ENCODE results near the gene RAI1.

The RAI1 gene

DNA sequence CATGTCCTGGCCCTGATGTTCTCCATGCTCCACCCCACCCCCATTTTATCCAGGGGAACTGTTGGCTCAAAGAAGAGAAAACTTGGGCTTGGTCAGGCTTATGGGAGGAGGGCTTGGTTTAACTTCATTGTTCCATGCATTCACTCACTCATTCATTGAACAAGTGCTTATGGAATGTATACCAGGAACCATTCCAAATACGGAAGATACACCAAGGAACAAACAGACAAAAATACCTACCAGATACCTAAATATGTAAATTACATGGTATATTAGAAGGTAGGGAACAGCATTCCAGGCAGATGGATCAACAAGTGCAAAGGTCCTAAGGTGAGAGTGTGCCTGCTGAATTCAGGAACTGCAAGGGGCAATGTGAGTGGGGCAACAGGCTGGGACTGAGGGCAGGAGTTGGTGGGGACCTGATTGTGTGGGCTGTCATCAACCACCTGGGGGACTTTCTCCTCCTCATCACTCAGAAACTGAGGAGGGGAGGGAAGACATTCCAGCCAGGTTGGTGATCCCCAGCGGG is 39.9 kb downstream of the RAI1 start:
- no peak for DNase-seq

DNA sequence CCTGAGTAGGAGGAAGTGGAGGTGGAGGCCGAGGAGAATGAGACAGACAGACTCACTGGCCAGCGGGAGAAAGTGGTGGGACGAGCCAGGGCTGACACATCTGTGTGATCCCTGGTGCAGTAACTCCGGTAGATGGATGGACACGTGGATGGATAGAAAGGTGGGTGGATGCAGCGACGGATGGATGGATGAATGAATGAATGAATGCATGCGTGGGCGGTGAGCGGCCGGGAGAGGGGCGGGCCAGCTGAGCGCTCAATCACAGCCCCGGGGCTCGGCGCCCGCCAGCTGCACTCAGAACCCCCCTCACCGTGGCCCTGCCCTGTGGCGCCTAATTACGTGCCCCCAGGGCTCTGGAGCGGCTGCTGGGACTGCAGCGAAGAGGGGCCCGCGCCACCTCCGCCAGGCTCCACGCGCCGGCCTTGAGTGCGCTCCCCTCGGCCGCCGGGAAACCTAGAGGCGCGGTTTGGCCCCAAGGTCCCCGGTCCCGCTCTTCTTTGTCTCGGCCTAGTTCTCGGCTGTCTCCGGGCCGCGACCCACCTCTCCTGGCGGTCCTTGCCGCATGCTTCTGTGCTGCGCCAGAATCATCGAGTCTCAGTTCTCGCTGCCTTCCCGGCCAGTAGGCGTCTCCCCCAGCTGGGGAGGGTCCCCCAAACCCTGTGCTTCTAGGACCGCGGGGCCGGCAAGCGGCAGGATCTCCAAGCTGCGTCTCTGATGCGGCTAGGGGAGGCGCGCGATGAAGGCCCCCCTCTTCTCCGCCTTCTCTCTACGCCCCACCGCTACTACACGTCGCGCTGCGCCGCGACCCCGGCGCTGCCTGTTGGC is 41.0 kb downstream of the RAI1 start:
- DNase-seq: peak in 1 of 6 experiments; percentile 33

DNA sequence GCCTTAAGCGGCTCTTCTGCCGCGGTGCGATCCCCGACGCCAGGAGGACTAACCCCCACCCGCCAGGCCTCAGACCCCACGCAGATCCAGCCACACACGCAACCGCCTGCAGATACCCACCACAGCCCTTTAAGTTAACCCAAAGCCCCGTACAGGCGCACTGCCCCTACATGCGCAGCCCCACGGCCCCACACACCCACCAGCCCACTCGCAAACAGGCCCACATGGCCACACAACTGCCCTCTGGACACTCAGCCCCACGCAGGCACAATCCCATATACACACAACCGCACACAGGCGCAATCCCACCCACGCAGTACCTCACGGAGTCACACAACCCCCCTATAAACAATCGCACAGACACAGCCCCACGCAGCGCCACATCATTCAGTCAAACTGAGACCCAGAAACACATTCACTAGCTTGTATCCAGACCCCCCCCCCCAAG is 41.7 kb downstream of the RAI1 start:
- peak in 1 of 6 experiments; percentile 33 for DNase-seq

DNA sequence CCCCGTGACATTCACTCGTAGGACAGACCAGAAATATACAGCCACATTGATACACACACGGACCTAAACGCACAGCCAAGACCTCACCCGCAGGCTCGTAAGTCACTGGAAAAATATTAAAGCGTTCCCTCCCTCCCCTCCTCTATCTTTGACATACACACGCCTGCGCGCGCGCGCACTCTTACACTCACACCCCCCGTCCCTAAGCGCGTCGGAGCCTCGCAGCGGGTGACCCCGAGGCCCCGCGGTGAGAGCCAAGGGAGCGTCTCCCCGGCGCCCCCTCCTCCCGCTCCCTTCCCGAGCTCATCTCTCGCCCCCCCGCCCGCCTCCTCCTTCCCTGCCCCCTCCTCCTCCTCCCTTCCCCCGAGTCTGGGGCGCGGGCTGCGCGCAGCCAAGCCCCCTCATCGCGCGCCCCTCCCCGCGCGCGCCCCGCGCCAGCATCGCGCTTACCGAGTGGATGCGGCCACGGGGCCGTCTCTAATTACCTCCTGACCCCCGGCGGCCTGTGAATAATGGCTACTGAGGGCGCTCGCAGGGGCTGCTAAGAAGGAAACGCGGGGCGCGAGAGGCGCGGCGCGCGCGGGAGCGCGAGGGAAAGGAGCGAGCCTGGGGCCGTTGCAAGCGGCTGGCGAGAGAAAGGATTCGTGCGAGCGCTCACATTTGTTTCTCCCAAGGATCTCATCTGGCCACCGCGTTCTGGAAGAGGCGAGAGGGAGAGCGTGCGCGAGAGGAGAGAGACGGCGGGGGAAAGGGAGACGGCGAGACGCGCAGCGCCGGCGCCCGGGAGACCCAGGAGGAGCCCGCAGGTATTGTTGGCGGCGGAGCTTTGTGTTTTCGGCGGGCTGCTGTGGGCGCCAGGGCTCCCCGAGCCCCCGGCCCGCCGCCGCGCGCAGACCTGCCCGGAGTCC is 42.4 kb downstream of the RAI1 start:
- peak in 4 of 6 experiments; percentile 10 to 24 (median 20) for DNase-seq

DNA sequence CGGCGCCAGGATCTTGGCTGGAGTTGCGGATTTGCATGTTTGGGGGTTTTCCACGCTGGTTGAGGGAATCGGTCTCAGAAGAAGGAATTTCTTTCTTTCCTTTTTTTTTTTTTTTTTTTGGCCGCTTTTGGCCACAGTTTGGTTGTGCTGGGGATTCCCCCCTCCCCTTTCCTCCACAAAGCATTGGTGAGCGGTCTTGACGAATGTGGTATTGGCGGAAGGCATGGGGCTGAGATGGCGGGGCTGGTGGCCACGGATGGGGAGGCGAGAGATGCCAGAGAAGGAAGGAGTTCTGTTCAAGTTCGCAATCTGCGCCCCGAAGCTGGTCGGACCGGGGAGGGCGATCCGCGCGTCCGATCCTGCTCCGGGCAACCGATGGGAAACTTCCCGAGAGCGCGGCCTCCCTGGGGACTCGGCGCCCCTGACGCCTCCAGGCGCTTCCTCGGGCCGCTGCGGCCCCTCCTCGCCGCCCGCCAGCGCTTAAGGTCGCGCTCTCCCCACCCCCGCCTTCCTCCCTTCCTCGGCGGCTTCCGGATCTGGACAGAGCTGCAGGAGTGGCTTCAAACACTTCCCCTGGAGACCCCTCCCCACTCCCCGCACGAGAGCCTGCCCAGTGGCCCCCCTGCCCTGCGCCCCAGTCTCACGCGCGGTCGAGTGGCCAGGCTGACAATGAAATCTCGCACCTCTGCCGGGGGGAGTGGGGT is 43.2 kb downstream of the RAI1 start:
- no peak for DNase-seq

DNA sequence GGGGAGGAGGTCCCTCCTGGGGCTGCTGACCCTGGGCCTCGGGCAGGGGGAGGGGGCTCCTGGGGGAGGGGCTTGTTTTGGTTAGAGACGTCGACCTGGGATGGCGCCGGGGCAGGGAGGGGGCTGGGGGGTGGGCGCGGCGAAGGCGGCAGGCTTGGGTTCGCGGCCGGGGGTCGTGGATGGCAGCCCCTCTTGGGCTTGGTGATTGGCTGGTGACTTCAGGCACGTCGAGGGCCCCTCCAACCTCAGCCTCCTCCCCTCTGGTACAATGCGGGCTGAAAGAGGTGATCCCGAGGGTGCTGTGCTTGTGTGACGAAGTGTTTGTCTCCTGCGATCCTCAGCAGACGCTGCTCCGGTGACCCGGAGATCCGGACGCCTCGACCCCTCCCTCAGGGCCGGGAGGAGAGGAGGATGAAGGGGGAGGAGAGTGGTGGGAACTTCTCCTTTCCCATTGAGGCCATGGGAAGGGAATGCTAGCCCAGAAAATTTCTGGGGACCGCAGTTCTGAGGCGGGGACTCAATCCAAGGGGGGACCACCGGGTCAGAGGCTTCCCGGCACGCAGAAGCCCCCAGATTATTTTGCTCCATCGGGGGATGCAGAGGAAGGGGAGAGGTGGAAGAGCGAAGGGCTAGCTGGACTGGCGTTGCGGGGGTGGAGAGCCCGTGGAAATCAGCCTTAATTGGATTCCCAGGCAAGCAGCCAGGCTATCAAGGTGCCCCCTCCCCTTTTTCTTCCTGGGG is 43.9 kb downstream of the RAI1 start:
- DNase-seq: no peak

DNA sequence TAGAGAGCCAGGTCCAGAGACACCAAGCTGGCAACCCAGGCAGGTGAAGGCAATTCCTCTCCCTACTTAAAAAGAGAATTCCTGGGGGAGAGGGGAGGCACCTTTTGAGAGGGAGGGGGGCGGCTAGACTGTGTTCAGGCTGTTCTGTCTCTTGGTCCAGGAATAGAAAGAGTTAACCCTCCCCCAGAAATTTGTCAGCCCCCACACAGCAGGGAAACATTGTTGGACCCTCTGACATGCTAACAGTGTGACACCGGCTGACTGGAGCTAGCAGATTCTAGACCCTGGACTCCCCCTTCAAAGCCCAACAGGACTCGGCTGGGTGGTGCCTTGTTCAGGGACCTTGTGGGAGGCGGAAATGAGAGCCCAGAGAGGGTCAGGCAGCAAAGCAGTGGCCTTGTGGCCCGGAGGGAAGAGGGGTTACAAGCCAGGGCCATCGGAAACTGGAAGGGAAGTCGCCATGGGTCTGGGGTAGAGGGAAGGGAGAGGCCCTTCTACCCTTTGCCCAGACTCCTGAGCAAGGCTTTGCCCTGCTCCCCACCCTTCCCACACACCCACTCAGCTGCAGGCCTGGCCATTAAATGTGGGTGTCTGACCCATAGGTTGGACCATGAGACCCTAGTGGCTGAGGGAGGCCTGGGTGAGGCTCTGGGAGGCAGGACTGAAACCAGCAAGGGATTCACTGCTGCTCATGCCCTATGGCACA is 44.6 kb downstream of the RAI1 start:
- peak in 1 of 6 experiments; percentile 28 for DNase-seq

DNA sequence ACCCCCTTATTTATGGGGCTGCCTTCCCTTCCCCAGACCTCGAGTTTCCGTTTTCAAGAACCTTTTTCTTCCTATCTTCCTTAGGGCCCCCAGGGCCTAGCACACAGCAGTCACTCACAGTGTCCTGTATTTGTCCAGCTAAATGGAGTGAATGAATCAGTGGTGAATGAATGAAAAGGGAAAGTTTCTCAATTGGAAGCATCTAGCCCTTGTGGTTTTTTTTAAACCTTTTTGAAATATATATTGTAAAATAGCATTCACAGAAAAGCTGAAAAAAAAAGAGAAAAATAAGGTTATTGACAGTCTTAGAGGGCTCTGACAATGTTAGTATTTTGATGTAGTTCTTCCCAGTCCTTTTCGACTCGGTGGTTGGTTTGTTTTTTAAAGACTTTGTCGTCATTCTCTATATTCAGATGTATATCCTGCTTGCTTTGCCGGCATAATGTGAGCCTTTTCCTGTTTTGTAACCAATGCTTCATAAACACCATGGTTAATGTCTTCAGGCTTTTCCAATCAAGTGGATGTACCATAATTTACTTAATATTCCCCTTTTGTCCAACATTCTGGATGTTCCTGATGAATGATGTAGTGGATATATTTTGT is 45.3 kb downstream of the RAI1 start:
- DNase-seq: peak in 3 of 6 experiments; percentile 28 to 59 (median 56)

DNA sequence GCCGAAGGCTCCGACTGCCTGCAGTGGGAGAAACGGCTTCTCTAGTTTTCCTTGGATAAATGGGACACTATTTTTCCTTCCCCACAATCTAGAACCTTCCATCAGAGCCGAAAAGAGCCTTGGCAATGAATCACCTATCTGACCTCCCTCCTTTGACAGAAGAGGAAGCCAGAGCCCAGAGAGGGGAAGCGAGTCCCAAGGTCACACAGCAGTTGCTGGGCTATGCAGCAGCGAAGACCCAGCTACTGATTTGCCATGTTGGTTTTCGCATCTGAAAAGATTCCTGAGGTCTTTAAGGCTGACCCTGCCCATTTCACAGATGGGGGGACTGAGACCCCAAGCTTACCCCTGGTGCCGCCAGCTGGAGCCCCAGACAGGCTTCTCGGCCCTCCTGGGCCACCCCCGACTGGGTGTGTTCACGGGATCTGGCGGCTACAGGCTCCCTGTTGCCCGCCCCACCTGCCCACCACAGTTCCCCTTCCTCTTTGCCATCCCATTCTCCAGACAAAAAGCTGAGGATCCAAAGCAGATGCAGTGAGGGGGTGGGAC is 45.9 kb downstream of the RAI1 start:
- DNase-seq: no peak

DNA sequence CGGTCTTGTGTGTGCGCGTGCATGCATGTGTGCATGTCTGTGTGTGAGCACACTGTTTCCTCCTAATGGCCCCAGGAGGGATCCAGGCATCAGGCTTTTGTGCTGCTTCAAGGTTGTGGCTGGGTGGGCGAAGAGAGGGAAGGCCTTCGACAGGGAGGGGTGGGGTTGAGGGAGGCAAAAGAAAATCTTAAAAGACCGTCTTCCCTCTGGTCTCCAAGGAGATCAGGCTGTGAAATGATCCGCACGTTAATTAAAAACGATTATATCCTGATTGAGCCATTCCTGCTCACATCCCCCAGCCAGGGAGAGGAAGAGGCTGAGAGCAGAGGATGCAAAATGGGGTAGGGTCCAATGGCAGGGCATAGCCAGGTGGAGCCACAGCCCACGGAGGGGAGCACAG is 46.9 kb downstream of the RAI1 start:
- no peak for DNase-seq

DNA sequence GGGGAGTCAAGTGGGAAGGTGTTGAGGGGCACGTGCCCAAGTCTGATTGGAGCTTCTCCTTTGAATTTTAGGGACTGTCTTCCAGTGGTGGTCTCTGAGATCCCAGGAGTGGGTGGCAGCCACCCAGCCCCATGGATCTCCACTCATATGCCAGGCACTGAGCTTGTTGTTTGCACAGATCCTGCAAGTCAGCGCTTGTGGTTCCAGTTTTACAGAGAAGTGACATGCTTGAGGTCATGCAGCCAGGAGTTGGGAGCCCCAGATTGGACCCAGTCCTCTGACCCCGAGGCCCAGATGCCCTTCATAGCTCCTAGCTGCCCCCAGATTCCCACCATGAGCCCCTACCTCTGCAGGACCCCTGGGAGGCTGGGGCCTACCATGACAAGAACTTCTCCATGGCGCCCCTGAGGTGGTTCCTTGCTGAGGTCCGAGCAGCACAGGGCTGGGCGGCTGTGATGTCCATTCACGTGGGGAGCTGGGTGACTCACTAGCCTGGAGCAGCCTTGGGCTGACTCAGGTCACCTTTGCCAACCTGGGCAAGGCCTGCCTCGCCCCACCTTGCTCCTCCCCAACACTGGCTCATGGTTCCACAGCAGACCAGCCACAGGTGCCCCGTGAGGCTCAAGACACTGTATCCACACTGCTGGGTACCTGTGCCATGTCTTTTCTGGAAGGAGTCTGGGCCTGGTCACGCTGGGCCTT is 47.4 kb downstream of the RAI1 start:
- DNase-seq: no peak

DNA sequence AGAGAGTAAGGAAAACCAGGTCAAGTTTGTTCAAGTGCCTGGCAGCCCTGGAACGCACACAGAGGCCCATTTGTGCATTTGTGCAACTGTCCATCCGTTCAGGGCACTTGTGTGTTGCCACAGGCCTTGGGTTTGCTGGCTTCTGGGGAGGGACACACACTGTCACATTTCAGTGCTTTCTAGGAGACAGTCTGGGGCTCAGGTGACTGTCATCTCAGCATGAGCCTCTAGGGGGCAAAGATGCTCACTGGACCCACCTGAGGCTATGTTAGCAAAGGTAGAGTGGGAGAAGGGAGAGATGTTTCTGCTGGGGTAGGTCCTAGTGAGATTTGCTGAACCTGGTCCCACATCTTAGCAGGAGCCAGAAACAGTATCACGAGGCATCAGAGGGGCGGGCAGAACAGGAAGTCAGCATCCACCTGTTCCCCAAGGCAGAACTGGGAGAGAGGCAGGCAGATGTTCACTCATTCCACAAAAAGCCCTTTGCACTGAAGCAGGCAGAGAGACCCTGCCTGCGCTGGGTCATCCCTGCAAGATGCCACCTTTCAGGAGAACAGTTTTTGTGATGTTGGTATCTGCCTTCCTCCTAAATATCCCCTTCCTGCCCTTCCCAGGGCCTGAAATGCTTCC is 48.5 kb downstream of the RAI1 start:
- DNase-seq: peak; percentile 36 to 68 (median 43)

DNA sequence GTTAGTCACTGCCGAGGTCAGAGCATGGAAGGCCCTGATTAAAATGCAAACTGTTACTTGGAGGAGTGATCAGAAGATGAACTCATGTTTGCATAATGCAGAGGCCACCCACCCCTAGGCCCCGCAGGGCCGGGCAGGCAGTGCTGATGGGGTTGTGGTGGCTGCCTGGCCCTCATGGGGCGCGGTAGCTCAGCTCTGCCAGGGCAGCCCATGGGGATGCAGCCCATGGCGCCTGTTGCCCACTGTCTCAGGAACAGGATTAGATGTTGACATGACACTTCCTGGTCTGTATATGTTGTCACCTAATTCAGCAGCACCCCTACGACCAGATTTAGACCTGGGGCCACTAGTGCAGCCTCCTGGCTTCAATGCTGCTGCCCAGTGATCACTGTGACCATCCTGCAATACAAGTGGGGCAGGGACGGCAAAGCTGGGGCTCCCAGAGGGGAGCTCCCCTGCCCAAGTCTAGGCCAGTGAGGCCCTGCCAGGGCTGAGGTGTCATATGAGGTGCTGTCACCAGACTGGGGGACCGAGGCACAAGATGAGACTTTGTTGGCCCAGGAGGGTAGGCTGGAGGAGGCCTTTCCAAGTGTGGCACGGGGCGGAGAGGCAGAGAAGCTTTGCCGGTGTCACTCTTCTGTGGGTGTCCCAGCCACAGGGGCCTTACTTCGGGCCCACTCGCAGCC is 49.1 kb downstream of the RAI1 start:
- DNase-seq: no peak

DNA sequence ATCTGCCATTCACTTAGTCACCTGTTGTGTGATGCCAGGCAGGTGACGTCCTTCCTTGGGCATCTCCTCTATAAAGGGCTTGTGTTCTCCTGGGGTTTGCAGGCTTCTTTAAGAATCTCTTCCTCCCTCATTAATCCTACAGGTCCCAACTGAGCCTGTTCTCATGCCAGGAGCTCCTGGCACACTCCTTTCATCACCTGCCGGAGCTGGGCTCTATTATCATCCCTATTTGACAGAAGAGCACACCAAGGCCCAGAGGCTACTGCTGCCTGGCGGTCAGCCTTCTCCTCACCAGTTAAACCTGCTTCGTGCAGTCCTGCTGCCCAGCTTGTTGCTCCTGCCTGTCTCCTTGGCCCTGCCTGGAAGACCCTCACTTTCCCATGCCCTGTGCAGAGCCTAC is 51.2 kb downstream of the RAI1 start:
- no peak for DNase-seq

DNA sequence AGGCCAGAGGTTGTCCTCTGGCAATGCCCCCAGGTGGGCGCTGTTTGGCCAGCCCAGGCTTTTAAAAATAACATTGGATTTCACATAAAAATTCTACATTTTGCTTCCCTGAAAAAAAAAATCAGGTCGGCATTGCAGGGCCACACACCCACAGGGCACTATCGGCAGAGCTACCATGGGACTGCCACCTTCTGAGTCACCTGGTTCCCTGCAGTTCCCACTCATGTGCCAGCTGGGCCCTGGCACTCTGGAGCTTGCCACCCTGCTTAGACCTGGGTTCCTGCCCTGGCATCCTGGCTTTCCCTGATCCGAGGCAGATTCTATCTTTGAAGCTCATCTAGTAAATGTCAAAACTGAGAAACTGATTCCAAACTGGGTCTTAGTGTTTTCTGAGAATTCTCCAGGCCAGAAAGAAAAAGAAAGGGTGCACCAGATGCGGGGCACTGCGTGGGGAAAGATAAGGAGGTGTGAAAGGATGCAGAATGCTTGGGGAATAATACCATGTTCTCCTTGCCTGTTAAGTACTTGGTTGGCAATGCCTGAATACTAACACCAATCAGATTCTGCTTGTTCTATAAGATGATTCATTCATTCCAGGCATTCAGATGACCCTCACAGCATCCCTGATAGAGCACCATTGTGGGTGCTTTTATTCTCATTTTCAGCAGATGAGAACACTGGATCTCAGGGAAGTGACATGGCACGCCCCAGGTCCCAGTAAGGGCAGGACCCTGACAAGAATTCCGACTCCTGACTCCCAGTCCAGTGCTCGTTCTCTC is 51.8 kb downstream of the RAI1 start:
- no peak for DNase-seq

DNA sequence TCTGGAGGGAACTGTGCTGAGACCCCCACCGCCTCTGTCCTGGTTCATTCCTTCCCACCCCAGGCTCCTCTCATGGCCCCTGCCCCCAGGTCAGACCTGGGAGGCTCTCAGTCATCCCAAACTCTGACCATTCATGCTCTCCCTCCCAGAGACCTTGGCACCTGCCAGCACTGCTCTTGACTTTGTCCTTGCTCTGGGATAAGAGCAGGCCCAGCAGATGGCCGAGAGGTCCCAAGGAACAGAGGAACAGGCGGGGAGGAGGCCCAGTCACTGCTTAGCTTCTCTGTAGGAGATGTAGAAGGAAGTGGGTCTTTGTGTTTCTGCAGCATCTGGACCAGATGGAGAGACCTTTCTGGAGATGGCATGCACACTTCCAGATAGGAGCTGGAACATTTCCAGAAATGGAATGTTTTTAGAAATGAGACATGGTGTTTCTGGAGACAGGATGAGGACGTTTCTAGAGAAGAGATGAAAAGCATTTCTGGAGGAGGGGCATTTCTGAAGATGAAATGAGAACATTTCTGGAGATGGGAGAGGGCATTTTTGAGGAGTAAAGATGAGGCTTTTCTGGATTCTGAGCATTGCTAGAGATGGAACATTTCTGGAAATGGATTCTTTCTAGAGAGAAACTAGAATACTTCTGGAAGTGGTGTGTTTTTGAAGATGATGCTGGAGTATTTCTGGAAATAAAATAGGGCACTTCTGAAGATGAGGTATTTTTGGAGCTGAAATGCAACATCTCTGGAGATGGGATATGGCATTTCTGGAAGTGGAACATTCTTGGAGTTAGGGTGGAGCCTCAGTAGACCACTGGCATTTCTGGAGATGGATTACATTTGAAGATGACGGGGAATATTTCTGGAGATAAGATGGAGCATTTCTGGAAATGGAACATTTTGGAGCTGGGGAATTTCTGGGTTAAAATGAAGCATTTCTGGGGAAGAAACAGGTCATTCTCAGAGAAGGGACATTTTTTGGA is 55.2 kb downstream of the RAI1 start:
- no peak for DNase-seq
